ENCODE data around the gene NODAL.
A peak's percentile ranks its signal among the peaks of the same experiment; 100 is the strongest.

The NODAL gene

GRCh38 chr10:70424320-70424719 is 17.2 kb downstream of the NODAL start (continued):
- TF ChIP-seq CSRNP3 (CRISPR knock-in tag; IDR thresholded peaks at IDR 0.05), result no peak

- ATAC-seq, result no peak
- no peak for TF ChIP-seq ZNF8 (CRISPR knock-in tag; IDR thresholded peaks at IDR 0.05)
Measured at GRCh38 chr10:70418713-70419112, 22.8 kb downstream of the NODAL start.

- peak; percentile 31; the same call in 2 of the 3 replicates for ATAC-seq
- TF ChIP-seq BACH2 (CRISPR knock-in tag; IDR thresholded peaks at IDR 0.05; ENCODE audit: borderline replicate concordance), result no peak
- TF ChIP-seq, protein P1, sequence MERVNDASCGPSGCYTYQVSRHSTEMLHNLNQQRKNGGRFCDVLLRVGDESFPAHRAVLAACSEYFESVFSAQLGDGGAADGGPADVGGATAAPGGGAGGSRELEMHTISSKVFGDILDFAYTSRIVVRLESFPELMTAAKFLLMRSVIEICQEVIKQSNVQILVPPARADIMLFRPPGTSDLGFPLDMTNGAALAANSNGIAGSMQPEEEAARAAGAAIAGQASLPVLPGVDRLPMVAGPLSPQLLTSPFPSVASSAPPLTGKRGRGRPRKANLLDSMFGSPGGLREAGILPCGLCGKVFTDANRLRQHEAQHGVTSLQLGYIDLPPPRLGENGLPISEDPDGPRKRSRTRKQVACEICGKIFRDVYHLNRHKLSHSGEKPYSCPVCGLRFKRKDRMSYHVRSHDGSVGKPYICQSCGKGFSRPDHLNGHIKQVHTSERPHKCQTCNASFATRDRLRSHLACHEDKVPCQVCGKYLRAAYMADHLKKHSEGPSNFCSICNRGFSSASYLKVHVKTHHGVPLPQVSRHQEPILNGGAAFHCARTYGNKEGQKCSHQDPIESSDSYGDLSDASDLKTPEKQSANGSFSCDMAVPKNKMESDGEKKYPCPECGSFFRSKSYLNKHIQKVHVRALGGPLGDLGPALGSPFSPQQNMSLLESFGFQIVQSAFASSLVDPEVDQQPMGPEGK (CRISPR knock-in tag; IDR thresholded peaks at IDR 0.05; ENCODE audit: borderline replicate concordance), result no peak
- TF ChIP-seq TSHZ2 (CRISPR knock-in tag; IDR thresholded peaks at IDR 0.05), result no peak
- no peak for TF ChIP-seq SNAI2 (CRISPR knock-in tag; IDR thresholded peaks at IDR 0.05)
- TF ChIP-seq CSDC2 (CRISPR knock-in tag; IDR thresholded peaks at IDR 0.05), result no peak
- no peak for TF ChIP-seq ZNF8 (CRISPR knock-in tag; IDR thresholded peaks at IDR 0.05)
Measured at GRCh38 chr10:70418229-70418628, 23.3 kb downstream of the NODAL start.

- TF ChIP-seq CSRNP3 (CRISPR knock-in tag; IDR thresholded peaks at IDR 0.05) (no peak), ZNF8 (CRISPR knock-in tag; IDR thresholded peaks at IDR 0.05) (no peak), RARB (CRISPR knock-in tag; IDR thresholded peaks at IDR 0.05) (no peak), ZFP3 (CRISPR knock-in tag; IDR thresholded peaks at IDR 0.05) (no peak), ESRRG (CRISPR knock-in tag; IDR thresholded peaks at IDR 0.05) (no peak), TOX (CRISPR knock-in tag; IDR thresholded peaks at IDR 0.05; ENCODE audit: borderline replicate concordance) (no peak), ARNTL (CRISPR knock-in tag; IDR thresholded peaks at IDR 0.05; ENCODE audit: borderline replicate concordance, low read depth) (no peak), TCF4 (CRISPR knock-in tag; IDR thresholded peaks at IDR 0.05; ENCODE audit: borderline replicate concordance) (no peak), GLIS3 (CRISPR knock-in tag; IDR thresholded peaks at IDR 0.05) (no peak), SNAI2 (CRISPR knock-in tag; IDR thresholded peaks at IDR 0.05) (no peak), CREB5 (CRISPR knock-in tag; IDR thresholded peaks at IDR 0.05; ENCODE audit: low read depth) (no peak), ZNF70 (CRISPR knock-in tag; IDR thresholded peaks at IDR 0.05) (no peak), PPARA (CRISPR knock-in tag; IDR thresholded peaks at IDR 0.05; ENCODE audit: borderline replicate concordance) (no peak), OSR1 (CRISPR knock-in tag; IDR thresholded peaks at IDR 0.05) (no peak), BACH2 (CRISPR knock-in tag; IDR thresholded peaks at IDR 0.05; ENCODE audit: borderline replicate concordance) (no peak), ISL1 (CRISPR knock-in tag; IDR thresholded peaks at IDR 0.05) (no peak)
- ATAC-seq, result no peak
Measured at GRCh38 chr10:70417568-70417967, 23.9 kb downstream of the NODAL start.

Data from SK-N-SH treated with all-trans-retinoic acid at 6 μM for 48 hours (cell line).